K562 (cell line): ENCODE data around the gene TCEANC2. TPM values are rescaled to one million over a fixed set of nuclear protein-coding genes. Genes with fewer than 3 reads are reported as not detected.

Source experiments
- CBFA2T2 ChIP-seq: fragments of 450-650 bp; conservative IDR thresholded peaks from 2 replicates; pipeline ENCODE4 v1.6.1; 2017; ENCODE audit warnings: mild to moderate bottlenecking
- CEBPB ChIP-seq: fragments of 450-650 bp; IDR thresholded peaks from 2 replicates; pipeline ENCODE4 v1.6.1; 2016; ENCODE audit warnings: missing genetic modification characterization, missing compliant biosample characterization
- CHD4 ChIP-seq: fragments of 200-600 bp; sonication (generic); IDR thresholded peaks from 3 replicates; pipeline ENCODE4 v1.6.1; 2012; ENCODE audit warnings: low read depth, mild to moderate bottlenecking, mixed read lengths, low read length, inconsistent platforms; ENCODE audit not compliant: insufficient read depth, insufficient replicate concordance, poor library complexity, severe bottlenecking
- DDX20 ChIP-seq: fragments of 450-650 bp; IDR thresholded peaks from 2 replicates; pipeline ENCODE4 v1.6.1; 2016; ENCODE audit warnings: missing genetic modification characterization, low read depth, mild to moderate bottlenecking, missing compliant biosample characterization, moderate library complexity
- FOSL1 ChIP-seq: fragments of 200-800 bp; sonication (Bioruptor generic); conservative IDR thresholded peaks from 2 replicates; pipeline ENCODE4 v1.6.1; 2016; ENCODE audit warnings: missing genetic modification characterization, missing compliant biosample characterization
- FOXP1 ChIP-seq: sonication (generic); formaldehyde crosslinking; IDR thresholded peaks from 2 replicates; pipeline ENCODE4 v1.8.0; 2022; ENCODE audit warnings: mild to moderate bottlenecking, missing genetic modification reagents
- HLTF ChIP-seq: fragments of 450-650 bp; IDR thresholded peaks from 2 replicates; pipeline ENCODE4 v1.6.1; 2016
- MCM7 ChIP-seq, 2 experiments: fragments of 450-650 bp; IDR thresholded peaks; 2 replicates each; pipeline ENCODE4 v1.6.1; 2016 to 2018
- MEF2A ChIP-seq: IDR thresholded peaks from 2 replicates; pipeline ENCODE4 v1.6.1; 2011; ENCODE audit warnings: low read depth, mild to moderate bottlenecking, low read length, moderate library complexity; ENCODE audit not compliant: control insufficient read depth
- NCOA4 ChIP-seq: fragments of 450-650 bp; IDR thresholded peaks from 2 replicates; pipeline ENCODE4 v1.6.1; 2018; ENCODE audit warnings: mild to moderate bottlenecking; ENCODE audit not compliant: partially characterized antibody
- POLR2B ChIP-seq: fragments of 450-650 bp; IDR thresholded peaks from 2 replicates; pipeline ENCODE4 v1.6.1; 2018; ENCODE audit warnings: low read depth; ENCODE audit not compliant: partially characterized antibody
- RBM39 ChIP-seq: fragments of 200-400 bp; formaldehyde crosslinking; optimal IDR thresholded peaks from 2 replicates; pipeline ENCODE3; 2018; ENCODE audit warnings: low read depth, low read length
- SMAD2 ChIP-seq: fragments of 150-350 bp; IDR thresholded peaks from 2 replicates; pipeline ENCODE4 v1.6.1; 2014; ENCODE audit warnings: low read depth, mild to moderate bottlenecking, low read length
- TAL1 ChIP-seq: fragments of 450-650 bp; IDR thresholded peaks from 2 replicates; pipeline ENCODE4 v1.6.1; 2016; ENCODE audit warnings: mild to moderate bottlenecking
- ZFP1 ChIP-seq: fragments of 450-650 bp; formaldehyde crosslinking; IDR thresholded peaks from 2 replicates; pipeline ENCODE4 v1.4.0; 2020; ENCODE audit warnings: mild to moderate bottlenecking, mixed read lengths
- ZNF408 ChIP-seq: fragments of 250-450 bp; sonication (Bioruptor Pico); IDR thresholded peaks from 2 replicates; pipeline ENCODE4 v1.4.0; 2020; ENCODE audit warnings: low read depth, mild to moderate bottlenecking, moderate library complexity
- ZSCAN32 ChIP-seq: fragments of 450-650 bp; formaldehyde crosslinking; IDR thresholded peaks from 2 replicates; pipeline ENCODE4 v1.4.0; 2020; ENCODE audit warnings: mild to moderate bottlenecking, moderate library complexity
- polyA plus RNA-seq, 8 experiments: library from polyadenylated mRNA; depleted of rRNA in 4 of 8; stranded (reverse) in 5 of 8; unstranded in 3 of 8; fragments of >200 nt; fragmentation: Nextera tagmentation in 2 of 8; fragmentation: Illumina TruSeq in 1 of 8; extraction: Ambion mirVana in 2 of 8; extraction: Trizol in 1 of 8; gene quantifications; 2 replicates each; pipeline versions ENCODE4 v1.2.1 to v1.2.3, GENCODE V29; 2011 to 2014; ENCODE audit warnings: inconsistent platforms in 1 of 8, missing spikeins in 1 of 8
- total RNA-seq, 7 experiments: library from RNA; depleted of rRNA in 6 of 7; stranded (reverse); fragments of >200 nt in 6 of 7; fragmentation: Illumina TruSeq in 2 of 7; extraction: Trizol in 2 of 7; gene quantifications; 2 replicates each; pipeline versions ENCODE4 v1.2.1 to v1.2.3, GENCODE V29; 2011 to 2021; ENCODE audit warnings: low replicate concordance in 1 of 7
- TF ChIP-seq, protein P1 (sequence below), 2 experiments: fragments of 450-650 bp in 1 of 2; sonication (generic) in 1 of 2; formaldehyde crosslinking in 1 of 2; IDR thresholded peaks in 1 of 2; conservative IDR thresholded peaks in 1 of 2; 2 replicates each; pipeline versions ENCODE4 v1.6.1 to v1.8.1; 2016 to 2023; ENCODE audit warnings: mild to moderate bottlenecking in 2 of 2, moderate library complexity in 2 of 2, inconsistent platforms in 1 of 2, missing genetic modification reagents in 1 of 2
- TF ChIP-seq, protein P2 (sequence below): fragments of 250-450 bp; sonication (Bioruptor Pico); IDR thresholded peaks from 2 replicates; pipeline ENCODE4 v1.5.0; 2020; ENCODE audit warnings: mild to moderate bottlenecking, borderline replicate concordance
- TF ChIP-seq, protein P3 (sequence below): fragments of 200-800 bp; sonication (Bioruptor generic); IDR thresholded peaks from 2 replicates; pipeline ENCODE4 v1.6.1; 2016; ENCODE audit warnings: missing genetic modification characterization, missing compliant biosample characterization

The TCEANC2 gene
- total and polyA plus RNA-seq, 9 of the 15 experiments (the other 6 are each of a cell fraction or from before 2014, with no cell fraction given) = 3.3 to 10.2 (median 7.0) TPM

DNA sequence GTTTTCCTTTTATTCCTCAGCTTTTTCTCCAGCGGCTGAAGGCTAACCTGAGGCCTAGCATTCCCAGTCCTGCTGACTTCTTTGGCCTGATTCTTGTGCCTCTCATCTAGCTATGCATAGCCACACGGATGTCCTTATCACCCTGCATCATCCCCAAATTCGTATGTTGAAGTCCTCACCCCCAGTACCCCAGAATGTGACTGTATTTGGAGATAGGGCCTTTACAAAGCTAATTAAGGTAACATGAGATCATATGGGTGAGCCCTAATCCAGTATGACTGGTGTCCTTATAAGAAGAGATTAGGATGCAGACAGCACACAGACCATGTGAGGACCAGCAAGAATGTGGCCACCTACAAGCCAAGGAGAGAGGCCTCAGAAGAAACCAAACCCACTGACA is 54.7 kb downstream of the TCEANC2 start (continued):
- TF ChIP-seq ZNF408 (CRISPR knock-in tag) = no peak
- no peak for TF ChIP-seq ZSCAN32 (CRISPR knock-in tag)
- TF ChIP-seq MEF2A = peak; percentile 93
- TF ChIP-seq NCOA4 = no peak
- TF ChIP-seq FOSL1 (tag) = no peak; the same call in 1 of the 2 replicates
- no peak for TF ChIP-seq HLTF
- TF ChIP-seq CEBPB (tag) = no peak
- peak; percentile 77 for TF ChIP-seq TAL1
- no peak for TF ChIP-seq POLR2B
- TF ChIP-seq, protein P1, sequence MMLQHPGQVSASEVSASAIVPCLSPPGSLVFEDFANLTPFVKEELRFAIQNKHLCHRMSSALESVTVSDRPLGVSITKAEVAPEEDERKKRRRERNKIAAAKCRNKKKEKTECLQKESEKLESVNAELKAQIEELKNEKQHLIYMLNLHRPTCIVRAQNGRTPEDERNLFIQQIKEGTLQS (IDR thresholded peaks at IDR 0.05) = peak; percentile 49; the same call in 1 of the 2 replicates
- TF ChIP-seq, protein P1 (CRISPR knock-in tag; conservative IDR thresholded peaks at IDR 0.05) = no peak
- TF ChIP-seq MCM7 (IDR thresholded peaks at IDR 0.05) = no peak
- no peak for TF ChIP-seq FOXP1 (CRISPR knock-in tag)
- TF ChIP-seq CBFA2T2 = peak; percentile 91
- no peak for TF ChIP-seq ZFP1 (CRISPR knock-in tag)
- TF ChIP-seq, protein P2, sequence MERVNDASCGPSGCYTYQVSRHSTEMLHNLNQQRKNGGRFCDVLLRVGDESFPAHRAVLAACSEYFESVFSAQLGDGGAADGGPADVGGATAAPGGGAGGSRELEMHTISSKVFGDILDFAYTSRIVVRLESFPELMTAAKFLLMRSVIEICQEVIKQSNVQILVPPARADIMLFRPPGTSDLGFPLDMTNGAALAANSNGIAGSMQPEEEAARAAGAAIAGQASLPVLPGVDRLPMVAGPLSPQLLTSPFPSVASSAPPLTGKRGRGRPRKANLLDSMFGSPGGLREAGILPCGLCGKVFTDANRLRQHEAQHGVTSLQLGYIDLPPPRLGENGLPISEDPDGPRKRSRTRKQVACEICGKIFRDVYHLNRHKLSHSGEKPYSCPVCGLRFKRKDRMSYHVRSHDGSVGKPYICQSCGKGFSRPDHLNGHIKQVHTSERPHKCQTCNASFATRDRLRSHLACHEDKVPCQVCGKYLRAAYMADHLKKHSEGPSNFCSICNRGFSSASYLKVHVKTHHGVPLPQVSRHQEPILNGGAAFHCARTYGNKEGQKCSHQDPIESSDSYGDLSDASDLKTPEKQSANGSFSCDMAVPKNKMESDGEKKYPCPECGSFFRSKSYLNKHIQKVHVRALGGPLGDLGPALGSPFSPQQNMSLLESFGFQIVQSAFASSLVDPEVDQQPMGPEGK (CRISPR knock-in tag) = no peak
- no peak for TF ChIP-seq DDX20 (tag)
- TF ChIP-seq SMAD2 = no peak
- no peak for TF ChIP-seq CHD4
- TF ChIP-seq RBM39 = no peak
- TF ChIP-seq, protein P3, sequence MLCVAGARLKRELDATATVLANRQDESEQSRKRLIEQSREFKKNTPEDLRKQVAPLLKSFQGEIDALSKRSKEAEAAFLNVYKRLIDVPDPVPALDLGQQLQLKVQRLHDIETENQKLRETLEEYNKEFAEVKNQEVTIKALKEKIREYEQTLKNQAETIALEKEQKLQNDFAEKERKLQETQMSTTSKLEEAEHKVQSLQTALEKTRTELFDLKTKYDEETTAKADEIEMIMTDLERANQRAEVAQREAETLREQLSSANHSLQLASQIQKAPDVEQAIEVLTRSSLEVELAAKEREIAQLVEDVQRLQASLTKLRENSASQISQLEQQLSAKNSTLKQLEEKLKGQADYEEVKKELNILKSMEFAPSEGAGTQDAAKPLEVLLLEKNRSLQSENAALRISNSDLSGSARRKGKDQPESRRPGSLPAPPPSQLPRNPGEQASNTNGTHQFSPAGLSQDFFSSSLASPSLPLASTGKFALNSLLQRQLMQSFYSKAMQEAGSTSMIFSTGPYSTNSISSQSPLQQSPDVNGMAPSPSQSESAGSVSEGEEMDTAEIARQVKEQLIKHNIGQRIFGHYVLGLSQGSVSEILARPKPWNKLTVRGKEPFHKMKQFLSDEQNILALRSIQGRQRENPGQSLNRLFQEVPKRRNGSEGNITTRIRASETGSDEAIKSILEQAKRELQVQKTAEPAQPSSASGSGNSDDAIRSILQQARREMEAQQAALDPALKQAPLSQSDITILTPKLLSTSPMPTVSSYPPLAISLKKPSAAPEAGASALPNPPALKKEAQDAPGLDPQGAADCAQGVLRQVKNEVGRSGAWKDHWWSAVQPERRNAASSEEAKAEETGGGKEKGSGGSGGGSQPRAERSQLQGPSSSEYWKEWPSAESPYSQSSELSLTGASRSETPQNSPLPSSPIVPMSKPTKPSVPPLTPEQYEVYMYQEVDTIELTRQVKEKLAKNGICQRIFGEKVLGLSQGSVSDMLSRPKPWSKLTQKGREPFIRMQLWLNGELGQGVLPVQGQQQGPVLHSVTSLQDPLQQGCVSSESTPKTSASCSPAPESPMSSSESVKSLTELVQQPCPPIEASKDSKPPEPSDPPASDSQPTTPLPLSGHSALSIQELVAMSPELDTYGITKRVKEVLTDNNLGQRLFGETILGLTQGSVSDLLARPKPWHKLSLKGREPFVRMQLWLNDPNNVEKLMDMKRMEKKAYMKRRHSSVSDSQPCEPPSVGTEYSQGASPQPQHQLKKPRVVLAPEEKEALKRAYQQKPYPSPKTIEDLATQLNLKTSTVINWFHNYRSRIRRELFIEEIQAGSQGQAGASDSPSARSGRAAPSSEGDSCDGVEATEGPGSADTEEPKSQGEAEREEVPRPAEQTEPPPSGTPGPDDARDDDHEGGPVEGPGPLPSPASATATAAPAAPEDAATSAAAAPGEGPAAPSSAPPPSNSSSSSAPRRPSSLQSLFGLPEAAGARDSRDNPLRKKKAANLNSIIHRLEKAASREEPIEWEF = no peak
